HG03521 (cell line): ENCODE data around the gene RAPGEF2.

Experiments
- ATAC-seq: cut with Tn5 transposase; IDR thresholded peaks from one replicate; pipeline ENCODE4 v1.9.1; 2021; ENCODE audit warnings: mild to moderate bottlenecking, moderate library complexity; ENCODE audit not compliant: unreplicated experiment

RAPGEF2 gene

GRCh38 chr4:159272273-159273140, 169.6 kb downstream of the RAPGEF2 start:
- ATAC-seq = no peak

- no peak for ATAC-seq
These were observed 170.2 kb downstream of the RAPGEF2 start for GRCh38 chr4:159273141-159273438.

GRCh38 chr4:159273841-159274240, 171.0 kb downstream of the RAPGEF2 start:
- no peak for ATAC-seq

- no peak for ATAC-seq
These were observed 175.5 kb downstream of the RAPGEF2 start for GRCh38 chr4:159278399-159278798.

- no peak for ATAC-seq
These were observed 176.2 kb downstream of the RAPGEF2 start for GRCh38 chr4:159279084-159279483.

GRCh38 chr4:159280442-159281172, 177.7 kb downstream of the RAPGEF2 start:
- ATAC-seq = no peak

- no peak for ATAC-seq
These were observed 178.9 kb downstream of the RAPGEF2 start for GRCh38 chr4:159281771-159282170.

GRCh38 chr4:159282329-159282728, 179.4 kb downstream of the RAPGEF2 start:
- ATAC-seq = no peak

GRCh38 chr4:159282944-159283343, 180.1 kb downstream of the RAPGEF2 start:
- no peak for ATAC-seq

GRCh38 chr4:159283696-159284095, 180.8 kb downstream of the RAPGEF2 start:
- ATAC-seq = no peak

GRCh38 chr4:159284113-159284512, 181.2 kb downstream of the RAPGEF2 start:
- ATAC-seq = no peak

GRCh38 chr4:159284733-159285132, 181.9 kb downstream of the RAPGEF2 start:
- ATAC-seq = no peak

- ATAC-seq = no peak
These were observed 184.9 kb downstream of the RAPGEF2 start for GRCh38 chr4:159287767-159288166.

GRCh38 chr4:159289682-159290081, 186.8 kb downstream of the RAPGEF2 start:
- no peak for ATAC-seq

- no peak for ATAC-seq
These were observed 187.6 kb downstream of the RAPGEF2 start for GRCh38 chr4:159290321-159291030.

- ATAC-seq = no peak
These were observed 188.3 kb downstream of the RAPGEF2 start for GRCh38 chr4:159291176-159291575.

- no peak for ATAC-seq
These were observed 189.4 kb downstream of the RAPGEF2 start for GRCh38 chr4:159292137-159292896.

GRCh38 chr4:159293811-159294515, 191.1 kb downstream of the RAPGEF2 start:
- no peak for ATAC-seq

- no peak for ATAC-seq
These were observed 193.2 kb downstream of the RAPGEF2 start for GRCh38 chr4:159296061-159296460.

GRCh38 chr4:159297091-159297490, 194.2 kb downstream of the RAPGEF2 start:
- ATAC-seq = no peak
